HepG2 (cell line): ENCODE measurements around the gene LHX3. TPM values are rescaled to one million over a fixed set of nuclear protein-coding genes. Genes with fewer than 3 reads are reported as not detected.

Experiments
- ATAC-seq: fragments of 200-7000 bp; cut with Tn5 transposase; 3 replicates; pipeline ENCODE4 v1.9.1; 2020; ENCODE audit warnings: mild to moderate bottlenecking, moderate library complexity
- BruUV-seq: library from RNA; stranded (reverse); fragments of 400-500 nt; replicated peaks from 2 replicates; lab custom pipeline; 2021; lab: Mats Ljungman, UMichigan
- CTCF ChIA-PET: fragments of 300-600 bp; formaldehyde crosslinking; extraction: SDS; loops from one replicate; lab custom pipeline; 2021; ENCODE audit warnings: low total read pairs, inconsistent platforms, low intra/inter-chr PET ratio; lab: Yijun Ruan, JAX
- POLR2A ChIA-PET: fragments of 350-600 bp; sonication (Branson Sonifier 250); formaldehyde crosslinking; loops from one replicate; lab custom pipeline; 2020; ENCODE audit warnings: antibody characterized with exemption, inconsistent platforms; lab: Yijun Ruan, JAX
- DNase-seq: peaks from one replicate; pipeline ENCODE4 v3.0.0-alpha.2; 2015; ENCODE audit warnings: low spot score
- FAIRE-seq: peaks from 3 replicates; lab custom pipeline; 2011; peaks lifted over from hg19 to GRCh38; lab: Jason Lieb, UNC
- H2AFZ ChIP-seq: one replicate; pipeline ENCODE4 v1.6.1; 2011; ENCODE audit warnings: low read length, inconsistent platforms
- H3K27ac ChIP-seq: fragments of 300-600 bp; 3 replicates; pipeline ENCODE4 v1.8.0; 2011; ENCODE audit warnings: mixed run types, mild to moderate bottlenecking, mixed read lengths, low read length, inconsistent platforms; ENCODE audit not compliant: insufficient read depth; ENCODE audit errors: extremely low read length
- H3K27me3 ChIP-seq, 2 experiments: fragments of 200-600 bp in 1 of 2; 2 replicates in 1 of 2; 3 replicates in 1 of 2; pipeline versions ENCODE4 v1.6.0 to v1.8.0; 2011; ENCODE audit warnings: low read length in 2 of 2, mild to moderate bottlenecking in 2 of 2, moderate library complexity in 2 of 2, inconsistent platforms in 1 of 2; ENCODE audit not compliant: insufficient read depth in 2 of 2, control insufficient read depth in 1 of 2
- H3K36me3 ChIP-seq, 2 experiments: fragments of 200-600 bp in 1 of 2; replicated peaks in 1 of 2; 2 replicates in 1 of 2; 3 replicates in 1 of 2; pipeline versions ENCODE4 v1.5.1 to v1.8.0; 2011; ENCODE audit warnings: low read length in 2 of 2, inconsistent platforms in 1 of 2; ENCODE audit not compliant: insufficient read depth in 2 of 2, control insufficient read depth in 1 of 2
- H3K4me1 ChIP-seq: 2 replicates; pipeline ENCODE4 v1.5.1; 2012; ENCODE audit warnings: low read length, inconsistent platforms; ENCODE audit not compliant: insufficient read depth
- H3K4me2 ChIP-seq: 2 replicates; pipeline ENCODE4 v1.6.0; 2011; ENCODE audit warnings: low read depth, low read length, inconsistent platforms
- H3K4me3 ChIP-seq, 3 experiments: fragments of 200-600 bp in 1 of 3; sonication (generic), shearing (Covaris generic) in 1 of 3; replicated peaks in 1 of 3; 2 replicates each; pipeline ENCODE4 v1.5.1; 2011 to 2016; ENCODE audit warnings: low read length in 3 of 3, inconsistent platforms in 2 of 3, low read depth in 2 of 3, mild to moderate bottlenecking in 2 of 3, control low read depth in 1 of 3, mixed read lengths in 1 of 3; ENCODE audit not compliant: insufficient read depth in 1 of 3
- H3K79me2 ChIP-seq: one replicate; pipeline ENCODE4 v1.6.1; 2011; ENCODE audit warnings: low read length, inconsistent platforms; ENCODE audit not compliant: insufficient read depth
- H3K9ac ChIP-seq: 2 replicates; pipeline ENCODE4 v1.6.0; 2011; ENCODE audit warnings: mild to moderate bottlenecking, low read depth, low read length, inconsistent platforms; ENCODE audit not compliant: insufficient read depth
- H3K9me3 ChIP-seq: 2 replicates; pipeline ENCODE4 v1.5.1; 2012; ENCODE audit warnings: mild to moderate bottlenecking, low read length
- H4K20me1 ChIP-seq: 2 replicates; pipeline ENCODE4 v1.6.0; 2011; ENCODE audit warnings: inconsistent platforms, mild to moderate bottlenecking, low read length, moderate library complexity; ENCODE audit not compliant: insufficient read depth
- BCL3 ChIP-seq: sonication (generic); formaldehyde crosslinking; IDR thresholded peaks from 2 replicates; pipeline ENCODE4 v1.5.1; 2020; ENCODE audit warnings: mild to moderate bottlenecking, missing genetic modification reagents, moderate library complexity
- CREM ChIP-seq, 2 experiments: sonication (generic) in 1 of 2; formaldehyde crosslinking in 1 of 2; IDR thresholded peaks; 2 replicates each; pipeline versions ENCODE4 v1.4.0 to v1.6.1; 2016 to 2020; ENCODE audit warnings: antibody characterized with exemption in 1 of 2, mild to moderate bottlenecking in 1 of 2, missing genetic modification reagents in 1 of 2
- NFE2L1 ChIP-seq: sonication (generic); formaldehyde crosslinking; IDR thresholded peaks from 2 replicates; pipeline ENCODE4 v1.4.0; 2020; ENCODE audit warnings: missing genetic modification reagents, mild to moderate bottlenecking, borderline replicate concordance
- ONECUT2 ChIP-seq: sonication (generic); formaldehyde crosslinking; IDR thresholded peaks from 2 replicates; pipeline ENCODE4 v1.4.0; 2020; ENCODE audit warnings: missing genetic modification reagents
- RAD51 ChIP-seq: fragments of 450-650 bp; IDR thresholded peaks from 2 replicates; pipeline ENCODE4 v1.6.1; 2016; ENCODE audit warnings: borderline replicate concordance
- RCOR2 ChIP-seq: IDR thresholded peaks from 2 replicates; pipeline ENCODE4 v1.6.1; 2016; ENCODE audit warnings: missing biosample characterization, missing genetic modification reagents
- RORA ChIP-seq: sonication (generic); formaldehyde crosslinking; IDR thresholded peaks from 2 replicates; pipeline ENCODE4 v1.5.0; 2020; ENCODE audit warnings: mild to moderate bottlenecking, missing genetic modification reagents, moderate library complexity
- SMAD1 ChIP-seq: sonication (generic); formaldehyde crosslinking; IDR thresholded peaks from 2 replicates; pipeline ENCODE4 v1.4.0; 2020; ENCODE audit warnings: missing genetic modification reagents, low read depth, mild to moderate bottlenecking, borderline replicate concordance
- SNAPC2 ChIP-seq: sonication (generic); formaldehyde crosslinking; IDR thresholded peaks from 2 replicates; pipeline ENCODE4 v1.8.1; 2022; ENCODE audit warnings: mild to moderate bottlenecking, missing genetic modification reagents
- ZNF260 ChIP-seq: sonication (generic); formaldehyde crosslinking; IDR thresholded peaks from 2 replicates; pipeline ENCODE4 v1.4.0; 2020; ENCODE audit warnings: missing genetic modification reagents, low read depth, mild to moderate bottlenecking, borderline replicate concordance
- ZNF512B ChIP-seq: sonication (generic); formaldehyde crosslinking; IDR thresholded peaks from 2 replicates; pipeline ENCODE4 v1.5.1; 2020; ENCODE audit warnings: missing genetic modification reagents, mild to moderate bottlenecking, borderline replicate concordance
- ZNF546 ChIP-seq: sonication (generic); formaldehyde crosslinking; conservative IDR thresholded peaks from 2 replicates; pipeline ENCODE4 v1.8.1; 2023; ENCODE audit warnings: mild to moderate bottlenecking, missing genetic modification reagents
- ZNF781 ChIP-seq: sonication (generic); formaldehyde crosslinking; IDR thresholded peaks from 2 replicates; pipeline ENCODE4 v1.5.1; 2020; ENCODE audit warnings: borderline replicate concordance, mild to moderate bottlenecking, missing genetic modification reagents; ENCODE audit errors: not compliant biosample characterization
- WGBS: methylation state at CpG from one replicate; pipeline ENCODE4 v1.1.6; 2017; ENCODE audit warnings: low lambda C conversion rate; 5-methylcytosine and 5-hydroxymethylcytosine counted together
- in situ Hi-C: cut with HindIII; loops from 2 replicates; pipeline ENCODE4 v1.10.0; 2017; ENCODE audit warnings: low pct_unique_long_range_greater_than_20kb; ENCODE audit not compliant: extremely low pct_ligation_motif_present
- intact Hi-C: fragments of 100-400 bp; cut with micrococcal nuclease; formaldehyde crosslinking; loops from one replicate; pipeline ENCODE4 v1.10.0; 2022; ENCODE audit not compliant: unreplicated experiment
- polyA plus RNA-seq, 8 experiments: library from polyadenylated mRNA; depleted of rRNA in 3 of 8; stranded (reverse) in 7 of 8; unstranded in 1 of 8; fragments of >200 nt; fragmentation: Illumina TruSeq in 4 of 8; extraction: Trizol in 4 of 8; gene quantifications; 2 replicates each; pipeline versions ENCODE4 v1.2.1 to v1.2.3, GENCODE V29; 2011 to 2016; ENCODE audit warnings: low read depth in 4 of 8, missing spikeins in 1 of 8, mixed read lengths in 1 of 8; ENCODE audit not compliant: insufficient read depth in 1 of 8
- total RNA-seq, 5 experiments: library from RNA; depleted of rRNA; stranded (reverse); fragments of >200 nt; fragmentation: Illumina TruSeq; extraction: Trizol; gene quantifications; 2 replicates each; pipeline ENCODE4 v1.2.3, GENCODE V29; 2016; ENCODE audit warnings: low read depth in 1 of 5

Gene LHX3
- total and polyA plus RNA-seq, 2 of the 13 experiments (the other 11 are each of a cell fraction or from before 2014, with no cell fraction given): not detected

GRCh38 chr9:136172412-136173079 is 32.4 kb downstream of the LHX3 start:
- Histone ChIP-seq H3K79me2 (no peaks in the 10 kb centered on the region), H3K9ac (no peak overlapping the region), H3K27me3 (peaks cover 4 to 8% of the 10 kb centered on the region in 2 experiments; a peak in 4 of 5 replicates), H3K4me2 (no peak overlapping the region; the same call in 1 of the 2 replicates), H3K27ac (no peak overlapping the region), H3K9me3 (no peaks in the 10 kb centered on the region), H3K4me1 (peaks cover 47% of the 10 kb centered on the region), H4K20me1 (no peaks in the 10 kb centered on the region), H2AFZ (no peak overlapping the region), H3K36me3 (no peaks in the 10 kb centered on the region), H3K4me3 (no peak overlapping the region)
- no peak for FAIRE-seq
- ChIA-PET POLR2A (no interaction called here), CTCF (no interaction called here)
- in situ Hi-C loops (loop anchor here (10.0 kb wide), 1 partner anchor 112 kb away; no protein-coding TSS in a partner anchor), intact Hi-C loops (no loop called here)
- 19% methylated on average over 10 of the region's 16 CpGs for WGBS
- TF ChIP-seq RAD51: no peak
- TF ChIP-seq ONECUT2 (CRISPR knock-in tag): no peak
- TF ChIP-seq RORA: no peak
- no peak for TF ChIP-seq BCL3
- TF ChIP-seq NFE2L1 (CRISPR knock-in tag): no peak
- TF ChIP-seq RCOR2 (CRISPR knock-in tag): no peak
- no peak for TF ChIP-seq SMAD1
- no peak for TF ChIP-seq ZNF546 (CRISPR knock-in tag)
- TF ChIP-seq ZNF260: no peak
- TF ChIP-seq SNAPC2 (CRISPR knock-in tag): no peak
- TF ChIP-seq CREM (IDR thresholded peaks at IDR 0.05): no peak
- no peak for TF ChIP-seq CREM (CRISPR knock-in tag; IDR thresholded peaks at IDR 0.05)
- TF ChIP-seq ZNF512B (CRISPR knock-in tag): no peak
- no peak for TF ChIP-seq ZNF781 (CRISPR knock-in tag)
- no peak for ATAC-seq
- BruUV-seq: no TSS peak
- no peak for DNase-seq
